Hematopoietic multipotent progenitor cell treated with erythropoietin and hydrocortisone succinate and interleukin-3 and kit ligand, for 6 days (in vitro differentiated cells): Measurements from ENCODE around the gene GRIK2.
"Not testable (repeated sequence)": the region's sequence is repeated elsewhere in the genome, so short reads cannot be mapped to it uniquely, and the experiment has no call there.

ENCODE experiments used
- DNase-seq: peaks from one replicate; pipeline ENCODE4 v3.0.0-alpha.2; 2015

The GRIK2 gene

GRCh38 chr6:101544286-101544685, 150.8 kb downstream of the GRIK2 start:
- DNase-seq: no peak

- DNase-seq: no peak
Measured at GRCh38 chr6:101545191-101545590, 151.7 kb downstream of the GRIK2 start.

- no peak for DNase-seq
Measured at GRCh38 chr6:101550451-101550850, 156.9 kb downstream of the GRIK2 start.

GRCh38 chr6:101554231-101554630, 160.7 kb downstream of the GRIK2 start:
- DNase-seq: no peak

GRCh38 chr6:101558712-101559111, 165.2 kb downstream of the GRIK2 start:
- no peak for DNase-seq

GRCh38 chr6:101572627-101573026, 179.1 kb downstream of the GRIK2 start:
- DNase-seq: no peak

- DNase-seq: no peak
Measured at GRCh38 chr6:101577091-101577490, 183.6 kb downstream of the GRIK2 start.

GRCh38 chr6:101578306-101578705, 184.8 kb downstream of the GRIK2 start:
- no peak for DNase-seq

GRCh38 chr6:101582792-101583191, 189.3 kb downstream of the GRIK2 start:
- DNase-seq: no peak

GRCh38 chr6:101585501-101585900, 192.0 kb downstream of the GRIK2 start:
- DNase-seq: no peak

- DNase-seq: no peak
Measured at GRCh38 chr6:101588343-101588742, 194.8 kb downstream of the GRIK2 start.

- no peak for DNase-seq
Measured at GRCh38 chr6:101595276-101595675, 201.8 kb downstream of the GRIK2 start.

- DNase-seq: no peak
Measured at GRCh38 chr6:101597693-101598092, 204.2 kb downstream of the GRIK2 start.

GRCh38 chr6:101605426-101605825, 211.9 kb downstream of the GRIK2 start:
- no peak for DNase-seq

- no peak for DNase-seq
Measured at GRCh38 chr6:101605874-101606273, 212.4 kb downstream of the GRIK2 start.

- DNase-seq: no peak
Measured at GRCh38 chr6:101607111-101607690, 213.7 kb downstream of the GRIK2 start.

GRCh38 chr6:101608703-101609102, 215.2 kb downstream of the GRIK2 start:
- no peak for DNase-seq

- DNase-seq: no peak
Measured at GRCh38 chr6:101613556-101613955, 220.0 kb downstream of the GRIK2 start.

- DNase-seq: no peak
Measured at GRCh38 chr6:101614774-101615173, 221.3 kb downstream of the GRIK2 start.

- no peak for DNase-seq
Measured at GRCh38 chr6:101626269-101626668, 232.8 kb downstream of the GRIK2 start.

- DNase-seq: no peak
Measured at GRCh38 chr6:101630941-101631340, 237.4 kb downstream of the GRIK2 start.

- no peak for DNase-seq
Measured at GRCh38 chr6:101633081-101633480, 239.6 kb downstream of the GRIK2 start.

GRCh38 chr6:101638865-101639264, 245.4 kb downstream of the GRIK2 start:
- DNase-seq: not testable (repeated sequence)

- DNase-seq: no peak
Measured at GRCh38 chr6:101640131-101640530, 246.6 kb downstream of the GRIK2 start.

GRCh38 chr6:101645770-101646169, 252.3 kb downstream of the GRIK2 start:
- no peak for DNase-seq
